Hepatocyte (in vitro differentiated cells): ENCODE results near the gene NSRP1. TPM values are rescaled to one million over a fixed set of nuclear protein-coding genes. Genes with fewer than 3 reads are reported as not detected.

Source experiments
- DNase-seq: peaks from one replicate; pipeline ENCODE4 v3.0.0-alpha.2; 2016; ENCODE audit warnings: low spot score
- H2AFZ ChIP-seq: fragments of 200-600 bp; sonication (generic); 2 replicates; pipeline ENCODE4 v1.6.0; 2016; ENCODE audit warnings: antibody characterized with exemption, mild to moderate bottlenecking
- H3K27ac ChIP-seq: fragments of 200-600 bp; sonication (generic); 2 replicates; pipeline ENCODE4 v1.5.1; 2016; ENCODE audit warnings: mild to moderate bottlenecking
- H3K27me3 ChIP-seq: fragments of 200-600 bp; sonication (generic); 2 replicates; pipeline ENCODE4 v1.6.1; 2016
- H3K36me3 ChIP-seq: fragments of 200-600 bp; sonication (generic); replicated peaks from 2 replicates; pipeline ENCODE4 v1.5.1; 2016; ENCODE audit warnings: low read depth; ENCODE audit not compliant: insufficient read depth
- H3K4me1 ChIP-seq: fragments of 200-600 bp; sonication (generic); 2 replicates; pipeline ENCODE4 v1.5.1; 2016; ENCODE audit warnings: mild to moderate bottlenecking, moderate library complexity; ENCODE audit not compliant: insufficient read depth
- H3K4me2 ChIP-seq: fragments of 200-600 bp; sonication (generic); 2 replicates; pipeline ENCODE4 v1.6.0; 2016
- H3K4me3 ChIP-seq: fragments of 200-600 bp; sonication (generic); 2 replicates; pipeline ENCODE4 v1.5.1; 2016; ENCODE audit warnings: mild to moderate bottlenecking
- H3K79me2 ChIP-seq: fragments of 200-600 bp; sonication (generic); 2 replicates; pipeline ENCODE4 v1.6.0; 2017; ENCODE audit warnings: mild to moderate bottlenecking
- H3K9me2 ChIP-seq: fragments of 200-600 bp; sonication (generic); replicated peaks from 2 replicates; pipeline ENCODE4 v1.6.0; 2017; ENCODE audit warnings: mild to moderate bottlenecking; ENCODE audit not compliant: insufficient read depth
- H3K9me3 ChIP-seq: fragments of 200-600 bp; sonication (generic); 2 replicates; pipeline ENCODE4 v1.5.1; 2016; ENCODE audit warnings: low read depth, mild to moderate bottlenecking
- H4K20me1 ChIP-seq: fragments of 200-600 bp; sonication (generic); 2 replicates; pipeline ENCODE4 v1.6.0; 2016; ENCODE audit warnings: mild to moderate bottlenecking; ENCODE audit not compliant: insufficient read depth, poor library complexity, severe bottlenecking
- CTCF ChIP-seq: fragments of 200-600 bp; sonication (generic); IDR thresholded peaks from 2 replicates; pipeline ENCODE4 v1.5.1; 2016; ENCODE audit warnings: antibody characterized with exemption, mild to moderate bottlenecking; ENCODE audit not compliant: poor library complexity
- EZH2 ChIP-seq: fragments of 200-600 bp; sonication (generic); IDR thresholded peaks from 2 replicates; pipeline ENCODE4 v1.6.1; 2016; ENCODE audit warnings: antibody characterized with exemption, mild to moderate bottlenecking, borderline replicate concordance
- EZH2phosphoT487 ChIP-seq: fragments of 200-600 bp; sonication (generic); IDR thresholded peaks from one replicate; pipeline ENCODE4 v1.6.1; 2018; ENCODE audit warnings: antibody characterized with exemption, mild to moderate bottlenecking, low read depth, moderate library complexity; ENCODE audit not compliant: unreplicated experiment, severe bottlenecking
- WGBS: methylation state at CpG from one replicate; pipeline ENCODE4 v1.1.6; 2016; ENCODE audit warnings: low lambda C conversion rate; ENCODE audit errors: missing lambda C conversion rate; 5-methylcytosine and 5-hydroxymethylcytosine counted together
- polyA plus RNA-seq: library from polyadenylated mRNA; unstranded; fragments of >200 nt; fragmentation: Nextera tagmentation; extraction: Ambion mirVana; gene quantifications from 2 replicates; pipeline ENCODE4 v1.2.1, GENCODE V29; 2016
- total RNA-seq: library from RNA; depleted of rRNA; stranded (reverse); fragments of >200 nt; gene quantifications from 2 replicates; pipeline ENCODE4 v1.2.3, GENCODE V29; 2014

Gene NSRP1
- total and polyA plus RNA-seq, 2 experiments from 2014 or later, result 8.6 to 39.2 TPM

- peaks cover 49% of the 10 kb centered on the region for H3K79me2 ChIP-seq
- H3K27me3 ChIP-seq, result no peaks in the 10 kb centered on the region
- 93% methylated on average over 3 of the region's 3 CpGs for WGBS
- no peaks in the 10 kb centered on the region for H3K36me3 ChIP-seq
- no peak overlapping the region for H3K4me3 ChIP-seq
- H3K4me1 ChIP-seq, result no peaks in the 10 kb centered on the region
- no peak for DNase-seq
- TF ChIP-seq EZH2phosphoT487, result no peak
- no peak for TF ChIP-seq CTCF
- no peak for TF ChIP-seq EZH2
- peaks cover 2% of the 10 kb centered on the region for H4K20me1 ChIP-seq
- no peak overlapping the region for H2AFZ ChIP-seq
- no peaks in the 10 kb centered on the region for H3K9me3 ChIP-seq
- no peak overlapping the region for H3K27ac ChIP-seq
- no peaks in the 10 kb centered on the region for H3K9me2 ChIP-seq
- H3K4me2 ChIP-seq, result no peak overlapping the region
Measured at GRCh38 chr17:30165147-30165546, 48.5 kb downstream of the NSRP1 start.

- Histone ChIP-seq H3K79me2 (peaks cover 46% of the 10 kb centered on the region), H3K27me3 (no peaks in the 10 kb centered on the region), H3K36me3 (no peaks in the 10 kb centered on the region), H3K9me3 (no peaks in the 10 kb centered on the region), H3K4me1 (no peaks in the 10 kb centered on the region), H4K20me1 (peaks cover 2% of the 10 kb centered on the region), H3K9me2 (no peaks in the 10 kb centered on the region), H2AFZ (no peak overlapping the region), H3K4me2 (no peak overlapping the region), H3K27ac (no peak overlapping the region), H3K4me3 (no peak overlapping the region)
- DNase-seq, result no peak
- WGBS, result 85% methylated on average over 1 of the region's 1 CpG
- TF ChIP-seq EZH2phosphoT487 (no peak), EZH2 (no peak), CTCF (no peak)
Measured at GRCh38 chr17:30165960-30166359, 49.3 kb downstream of the NSRP1 start.

GRCh38 chr17:30170415-30170987, 53.9 kb downstream of the NSRP1 start:
- Histone ChIP-seq H3K27ac (no peak overlapping the region), H3K79me2 (peaks cover 10% of the 10 kb centered on the region), H3K4me3 (no peak overlapping the region), H2AFZ (no peak overlapping the region), H3K4me2 (no peak overlapping the region), H3K27me3 (no peaks in the 10 kb centered on the region), H4K20me1 (peaks cover 2% of the 10 kb centered on the region), H3K9me2 (no peaks in the 10 kb centered on the region), H3K4me1 (no peaks in the 10 kb centered on the region), H3K36me3 (no peaks in the 10 kb centered on the region), H3K9me3 (no peaks in the 10 kb centered on the region)
- DNase-seq, result no peak
- TF ChIP-seq EZH2phosphoT487 (no peak), EZH2 (no peak), CTCF (no peak)

- TF ChIP-seq EZH2phosphoT487 (no peak), CTCF (no peak), EZH2 (no peak)
- peaks cover 3% of the 10 kb centered on the region for H3K79me2 ChIP-seq
- no peak overlapping the region for H2AFZ ChIP-seq
- no peak overlapping the region for H3K4me2 ChIP-seq
- H3K9me2 ChIP-seq, result no peaks in the 10 kb centered on the region
- no peaks in the 10 kb centered on the region for H3K9me3 ChIP-seq
- H3K4me1 ChIP-seq, result no peaks in the 10 kb centered on the region
- H3K27me3 ChIP-seq, result no peaks in the 10 kb centered on the region
- no peak for DNase-seq
- peaks cover 2% of the 10 kb centered on the region for H4K20me1 ChIP-seq
- 97% methylated on average over 1 of the region's 1 CpG for WGBS
- no peak overlapping the region for H3K4me3 ChIP-seq
- H3K36me3 ChIP-seq, result no peaks in the 10 kb centered on the region
- no peak overlapping the region for H3K27ac ChIP-seq
Measured at GRCh38 chr17:30172560-30172959, 55.9 kb downstream of the NSRP1 start.
